Fibroblast of skin of abdomen (primary cell): ENCODE data around the gene LARP1.
"Not testable (repeated sequence)": the region's sequence is repeated elsewhere in the genome, so short reads cannot be mapped to it uniquely, and the experiment has no call there.

Source experiments
- DNase-seq: peaks from one replicate; pipeline ENCODE4 v3.0.0-alpha.2; 2013

Gene LARP1

GRCh38 chr5:154830219-154830595, 75.0 kb downstream of the LARP1 start:
- DNase-seq, result no peak

- no peak for DNase-seq
Measured at GRCh38 chr5:154830596-154830995, 75.4 kb downstream of the LARP1 start.

DNA sequence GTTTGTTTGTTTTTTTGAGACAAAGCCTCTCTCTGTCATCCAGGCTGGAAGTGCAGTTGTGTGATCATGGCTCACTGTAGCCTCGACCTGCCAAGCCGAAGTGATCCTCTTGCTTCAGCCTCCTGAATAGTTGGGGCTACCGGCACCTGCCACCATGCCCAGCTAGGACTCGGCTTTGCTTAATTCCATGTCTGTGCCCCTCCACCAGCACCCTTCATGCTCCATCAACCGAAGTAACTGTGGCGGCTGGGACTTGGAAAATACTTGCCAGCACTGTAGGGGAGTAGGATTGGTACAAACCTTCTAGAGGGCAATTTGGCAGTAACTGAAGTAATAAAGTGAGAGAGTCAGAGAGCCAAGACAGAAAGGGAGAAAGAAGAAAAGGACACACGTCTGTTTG, 76.3 kb downstream of the LARP1 start:
- DNase-seq, result no peak

DNA sequence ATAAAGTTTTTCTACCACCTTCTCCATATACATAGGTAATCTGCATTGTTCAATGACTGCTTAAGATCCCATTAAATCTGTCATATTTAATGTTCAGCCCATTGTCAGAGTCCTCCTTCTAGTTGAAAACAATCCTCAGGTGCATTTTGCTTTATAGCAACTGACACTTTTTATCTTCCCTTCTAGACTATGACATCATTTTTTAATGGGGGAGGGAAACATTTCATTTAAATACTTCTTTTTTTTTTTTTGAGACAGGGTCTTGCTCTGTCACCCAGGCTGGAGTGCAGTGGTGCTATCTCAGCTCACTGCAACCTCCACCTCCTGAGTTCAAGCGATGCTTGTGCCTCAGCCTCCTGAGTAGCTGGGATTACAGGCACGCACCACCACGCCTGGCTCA, 77.6 kb downstream of the LARP1 start:
- DNase-seq, result not testable (repeated sequence)

DNA sequence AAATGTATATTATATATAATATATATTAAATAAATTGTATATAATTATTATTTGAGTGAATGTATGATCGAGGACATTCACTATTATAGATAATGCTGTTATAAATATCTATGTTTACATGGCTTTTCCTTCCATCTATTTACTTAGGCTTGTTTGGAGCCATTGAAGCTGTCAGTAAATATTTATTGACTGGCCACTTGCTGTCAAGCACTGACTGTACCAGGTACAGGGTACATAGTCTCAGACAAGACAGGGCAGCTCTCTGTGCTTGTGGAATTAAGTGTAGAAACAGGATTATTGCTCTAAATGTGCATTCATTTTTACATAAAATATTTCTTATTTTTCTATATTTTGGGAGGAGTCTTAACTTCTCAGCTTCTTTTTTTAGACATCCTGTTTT, 78.9 kb downstream of the LARP1 start:
- DNase-seq, result no peak

DNA sequence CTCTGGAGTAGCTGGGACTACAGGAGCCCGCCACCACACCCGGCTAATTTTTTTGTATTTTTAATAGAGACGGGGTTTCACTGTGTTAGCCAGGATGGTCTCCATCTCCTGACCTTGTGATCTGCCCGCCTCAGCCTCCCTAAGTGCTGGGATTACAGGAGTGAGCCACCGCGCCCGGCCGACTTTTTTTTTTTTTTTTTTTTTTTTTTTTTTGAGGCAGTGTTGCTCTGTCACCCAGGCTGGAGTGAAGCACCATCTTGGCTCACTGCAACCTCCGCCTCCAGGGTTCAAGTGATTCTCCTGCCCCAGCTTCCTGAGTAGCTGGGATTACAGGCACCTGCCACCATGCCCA, 80.5 kb downstream of the LARP1 start:
- DNase-seq, result not testable (repeated sequence)

DNA sequence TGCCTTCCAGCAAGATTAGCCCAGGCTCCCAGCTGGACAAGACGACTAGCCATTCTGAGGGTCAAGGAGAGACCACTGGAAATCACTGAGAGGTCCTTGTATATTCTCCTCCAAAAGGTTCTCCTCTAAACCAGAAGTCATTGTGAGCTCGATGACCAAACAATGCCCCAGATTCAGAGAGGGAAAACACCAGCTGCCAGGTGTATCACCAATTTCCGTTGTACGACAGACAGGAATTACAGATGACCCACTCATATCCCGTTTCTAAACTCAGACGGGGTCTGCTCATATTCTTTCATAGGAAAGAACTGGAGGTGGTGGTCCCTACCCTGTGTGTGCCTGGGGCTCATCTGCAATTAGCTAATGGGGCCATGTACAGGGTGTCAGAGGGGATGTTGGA, 81.0 kb downstream of the LARP1 start:
- DNase-seq, result no peak

GRCh38 chr5:154837009-154837901, 82.1 kb downstream of the LARP1 start:
- no peak for DNase-seq

GRCh38 chr5:154840435-154841272, 85.5 kb downstream of the LARP1 start:
- DNase-seq, result no peak

DNA sequence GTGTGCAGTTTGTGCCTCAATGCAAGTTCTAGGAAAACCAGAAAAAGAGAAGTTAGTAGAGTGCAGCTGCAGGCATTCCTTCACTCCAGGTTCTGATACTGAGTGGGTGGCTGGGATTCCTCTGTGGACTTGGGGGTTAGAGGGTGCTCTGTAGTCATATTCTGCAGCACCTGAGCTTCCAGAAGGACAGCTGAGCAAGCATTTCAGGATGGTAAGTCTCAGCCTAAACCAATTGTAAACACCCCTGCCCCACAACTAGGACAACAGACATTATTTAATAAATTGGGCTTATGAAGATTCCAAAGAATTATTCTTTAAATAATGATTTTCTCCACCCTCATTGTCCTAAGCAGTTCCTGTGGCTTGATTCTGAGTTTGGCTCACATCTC, 86.1 kb downstream of the LARP1 start:
- DNase-seq, result no peak

DNA sequence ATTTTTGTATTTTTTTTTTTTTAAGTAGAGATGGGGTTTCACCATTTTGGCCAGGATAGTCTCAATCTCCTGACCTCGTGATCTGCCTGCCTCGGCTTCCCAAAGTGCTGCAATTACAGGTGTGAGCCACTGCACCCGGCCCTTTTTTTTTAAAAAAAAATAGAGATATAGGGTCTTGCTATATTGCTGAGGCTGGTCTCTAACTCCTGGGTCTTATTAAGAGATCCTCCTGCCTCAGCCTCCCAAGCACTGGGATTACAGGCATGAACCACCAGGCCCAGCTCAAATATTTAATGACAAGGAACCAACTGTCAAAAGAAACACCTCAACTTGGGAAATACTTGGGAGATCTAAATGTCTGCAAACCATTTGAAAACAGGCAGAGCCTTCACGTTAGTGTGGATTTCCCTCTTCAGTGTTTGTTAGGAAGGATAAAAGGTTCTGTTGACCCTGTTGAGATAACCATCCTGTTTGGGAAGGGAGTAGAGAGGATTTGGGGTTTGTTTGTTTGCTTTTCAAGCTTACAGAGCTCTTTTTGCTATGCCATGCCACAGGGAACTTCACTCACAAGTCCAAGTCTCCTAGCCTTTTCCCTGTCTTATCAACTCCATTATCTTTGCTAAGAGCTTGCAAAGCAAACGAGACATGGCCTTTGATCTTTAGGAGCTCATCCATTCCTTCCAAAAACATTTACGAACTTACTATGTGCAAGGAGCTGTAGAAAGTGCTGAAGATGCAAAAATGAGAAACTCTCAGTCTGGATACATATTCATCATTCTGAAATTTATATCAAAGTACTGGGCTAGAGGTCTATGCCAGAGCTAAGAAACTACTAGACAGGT, 87.7 kb downstream of the LARP1 start:
- no peak for DNase-seq

- DNase-seq, result no peak
Measured at GRCh38 chr5:154844809-154845208, 89.6 kb downstream of the LARP1 start.

- no peak for DNase-seq
Measured at GRCh38 chr5:154849264-154849785, 94.1 kb downstream of the LARP1 start.

- no peak for DNase-seq
Measured at GRCh38 chr5:154849791-154850201, 94.6 kb downstream of the LARP1 start.

GRCh38 chr5:154850255-154851062, 95.3 kb downstream of the LARP1 start, which contains the start of gene FAXDC2:
TSS of gene FAXDC2 (minus strand) at chr5:154850603. CDS start at chr5:154838178, 12,425 bp downstream.
- DNase-seq, result peak; percentile 75

GRCh38 chr5:154851351-154851750, 96.2 kb downstream of the LARP1 start:
- DNase-seq, result no peak

DNA sequence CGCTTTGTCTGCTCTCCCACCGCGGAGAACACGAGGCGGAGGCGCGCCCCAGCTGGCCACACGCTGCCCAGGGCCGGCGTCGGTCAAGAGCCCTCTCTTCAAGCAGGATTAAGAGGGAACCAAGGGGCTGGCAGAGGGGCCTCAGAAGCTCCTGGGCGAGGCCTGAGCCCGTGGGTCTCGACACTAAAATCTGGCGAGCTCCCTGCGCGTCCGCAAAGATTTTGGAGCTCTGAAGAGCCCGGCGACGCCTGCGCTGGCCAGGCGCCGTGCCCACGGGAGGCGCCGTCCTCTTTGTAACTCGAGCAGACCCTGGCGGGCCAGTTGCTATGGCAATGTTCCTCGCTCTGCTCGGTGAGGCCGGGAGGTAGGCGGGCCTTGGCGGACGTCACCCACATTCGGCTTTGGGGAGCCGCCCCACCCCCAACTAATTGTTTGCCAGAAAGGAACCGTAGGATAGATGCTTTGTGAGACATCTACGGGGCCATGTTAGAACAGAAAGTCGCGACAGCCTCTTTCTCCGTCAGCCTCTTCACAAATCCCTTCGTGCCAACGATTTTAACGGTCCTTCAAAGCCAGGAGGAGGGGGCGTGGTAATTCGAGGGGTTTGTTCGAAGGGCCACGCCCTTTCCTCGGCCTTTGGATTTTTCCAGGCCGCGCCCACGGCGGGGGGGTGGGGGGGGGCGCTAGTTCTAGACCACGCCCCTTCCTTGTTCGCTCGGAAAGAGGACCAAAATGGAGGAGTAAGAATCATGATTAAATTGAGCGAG, 102.5 kb downstream of the LARP1 start:
- DNase-seq, result peak; percentile 98

DNA sequence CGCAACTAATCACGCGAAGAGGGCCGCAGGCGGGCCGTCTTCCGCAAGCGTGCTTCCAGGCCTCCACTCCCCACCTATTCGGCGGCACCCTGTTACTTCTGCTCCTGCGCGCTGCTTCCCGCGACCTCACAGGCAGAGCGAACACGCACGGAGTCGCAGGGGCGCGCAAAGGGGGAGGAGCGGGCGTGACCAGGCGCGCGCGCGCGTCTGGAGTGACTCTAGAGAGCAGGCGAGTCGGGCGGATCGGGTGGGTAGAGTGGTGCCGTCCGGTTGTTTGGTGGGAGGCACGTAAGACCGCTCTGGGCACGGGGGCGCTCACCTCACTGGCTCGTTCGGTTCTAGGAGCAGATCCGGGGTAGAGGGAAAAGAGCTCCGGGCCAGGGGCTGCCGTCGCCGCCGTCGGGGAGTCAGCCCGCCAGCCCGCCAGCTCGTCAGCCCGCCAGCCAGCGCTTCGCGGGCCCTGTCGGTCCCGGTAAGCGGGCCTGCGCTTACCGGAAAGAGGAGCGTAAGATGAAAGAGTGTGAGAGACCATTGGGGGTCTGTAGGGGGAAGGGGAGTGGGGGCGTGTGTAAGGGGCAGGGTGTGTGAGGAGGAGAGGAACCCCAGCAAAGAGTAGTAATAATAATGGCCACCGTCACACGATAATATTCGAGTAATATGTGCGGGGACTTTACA, 103.3 kb downstream of the LARP1 start, which contains the start of gene CNOT8:
CNOT8 (plus strand) TSS at position 331 of the 675 bp plus-strand sequence. CDS start 4,652 bp downstream, outside the sequence.
- peak; percentile 98 for DNase-seq

DNA sequence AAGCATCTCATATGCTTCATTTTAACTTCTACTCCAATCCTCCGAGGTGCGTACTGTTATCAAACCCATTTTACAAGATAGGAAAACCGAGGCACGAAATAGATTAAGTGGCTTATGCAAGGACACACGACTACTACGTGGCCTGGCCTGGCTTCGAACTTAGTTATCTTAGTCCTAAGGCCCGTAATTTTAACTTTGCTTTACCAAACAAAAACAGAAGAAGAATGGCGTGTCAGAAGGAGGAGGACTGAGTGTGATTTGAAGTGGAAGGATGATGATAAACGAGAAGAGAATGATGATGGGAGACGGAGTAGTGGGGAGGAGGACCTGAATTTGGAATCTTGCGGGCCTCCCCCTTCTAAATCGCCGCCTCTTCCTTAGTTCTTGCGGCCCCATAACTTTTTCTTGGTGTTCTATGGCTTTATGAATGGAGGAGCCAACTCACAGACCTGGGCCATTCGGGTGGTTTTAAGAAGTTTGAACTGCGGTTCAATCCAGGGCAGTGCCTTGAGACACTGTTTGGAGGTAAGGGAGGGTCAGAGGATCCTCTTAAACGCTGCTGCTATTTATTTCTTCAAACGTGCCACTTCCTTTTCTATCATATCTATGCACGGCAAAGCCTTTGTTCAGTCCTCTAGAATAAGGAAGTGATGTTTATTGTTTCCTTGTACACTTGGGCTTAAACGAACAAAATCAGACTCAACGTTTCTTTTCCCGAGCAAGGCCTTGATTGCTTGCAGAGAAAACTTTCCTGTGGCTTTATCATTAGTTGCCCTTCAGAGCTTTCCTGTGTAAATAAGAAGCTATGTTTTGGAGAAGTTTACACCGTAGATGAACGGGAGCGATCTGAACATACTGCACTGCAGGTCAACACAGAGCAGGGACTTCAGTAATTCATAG, 104.0 kb downstream of the LARP1 start:
- DNase-seq, result no peak
